Activated T-cell treated with anti-CD3 and anti-CD28 coated beads for 4 hours (primary cell): Measurements from ENCODE around the gene FAM163B.

Source experiments
- DNase-seq: peaks from one replicate; pipeline ENCODE4 v3.0.0-alpha.2; 2020

Gene FAM163B

GRCh38 chr9:133539991-133540697 lies 69.0 kb downstream of the FAM163B start:
- DNase-seq: no peak

GRCh38 chr9:133538851-133539833 lies 70.0 kb downstream of the FAM163B start:
- DNase-seq: no peak

GRCh38 chr9:133538176-133538575 lies 71.0 kb downstream of the FAM163B start:
- no peak for DNase-seq

DNA sequence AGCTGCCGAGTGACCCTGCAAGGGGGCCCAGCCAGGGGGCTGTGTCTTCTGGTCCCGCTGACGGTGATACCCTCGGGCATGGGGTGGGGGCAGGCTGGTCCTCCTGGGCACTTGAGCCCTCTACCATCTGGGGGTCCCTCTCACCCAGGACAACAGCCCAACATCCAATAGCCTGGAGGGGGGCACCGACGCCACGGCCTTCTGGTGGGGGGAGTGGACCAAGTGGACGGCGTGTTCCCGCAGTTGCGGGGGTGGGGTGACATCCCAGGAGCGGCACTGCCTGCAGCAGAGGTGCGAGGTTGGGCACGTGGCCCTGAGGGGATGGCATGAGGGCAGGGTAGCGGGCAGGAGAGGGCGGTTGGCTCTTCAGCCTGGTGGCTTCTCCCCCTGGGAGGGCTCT lies 71.9 kb downstream of the FAM163B start:
- DNase-seq: no peak

GRCh38 chr9:133536536-133536935 lies 72.7 kb downstream of the FAM163B start:
- DNase-seq: no peak

- DNase-seq: no peak
Observed at GRCh38 chr9:133536080-133536479, 73.1 kb downstream of the FAM163B start.

- no peak for DNase-seq
Observed at GRCh38 chr9:133535306-133535877, 73.8 kb downstream of the FAM163B start.

DNA sequence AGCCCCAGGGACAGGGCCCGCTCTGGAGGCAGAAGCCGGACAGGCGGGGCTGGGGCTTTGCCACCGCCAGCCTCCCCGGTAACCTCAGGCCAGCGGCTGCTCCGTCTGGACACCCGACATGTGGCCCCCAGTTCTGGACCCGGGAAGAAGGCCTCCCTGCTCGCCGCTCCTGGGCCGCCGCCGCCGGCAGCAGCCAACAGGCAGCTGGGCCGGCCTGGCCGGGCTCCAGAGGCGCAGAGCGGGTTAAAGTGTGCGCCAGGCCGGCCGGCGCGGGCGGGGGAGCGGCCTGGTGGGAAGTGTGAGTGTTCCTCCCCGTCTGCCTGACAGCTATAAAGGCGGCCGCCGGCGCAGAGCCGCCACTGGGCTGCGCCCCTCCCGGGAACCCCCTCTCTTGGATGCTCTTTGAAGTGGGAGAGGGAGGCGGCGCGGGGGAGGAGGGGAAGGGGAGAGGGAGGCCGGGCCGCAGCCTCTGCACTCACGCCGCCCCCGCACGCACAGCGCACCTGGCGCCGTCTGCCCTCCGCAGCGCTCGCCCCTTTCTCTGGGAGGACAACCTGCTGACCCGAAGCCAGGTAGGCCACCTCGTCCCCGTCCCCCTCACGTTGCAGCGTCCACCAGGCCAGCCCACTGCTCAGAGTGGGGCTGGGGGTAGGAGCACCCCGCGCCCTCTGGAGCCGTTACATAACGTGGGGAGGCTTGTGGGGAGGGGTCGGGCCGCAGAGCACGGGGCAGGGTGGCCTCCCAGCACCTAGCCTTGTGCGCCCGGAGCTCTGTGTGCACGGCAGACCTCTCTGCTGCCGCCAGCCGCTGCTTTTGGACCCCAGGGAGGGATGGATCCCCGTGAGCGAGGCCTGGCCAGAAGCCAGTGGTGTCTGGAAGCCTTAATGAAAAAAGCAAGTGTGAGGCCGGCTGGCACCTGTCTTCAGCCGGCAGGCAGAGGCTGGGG lies 74.6 kb downstream of the FAM163B start, which contains the start of gene ADAMTSL2:
Gene ADAMTSL2 (plus strand): TSS at position 359 of the 946 bp plus-strand sequence. CDS start 2,009 bp downstream, outside the sequence.
- DNase-seq: peak; percentile 63

DNA sequence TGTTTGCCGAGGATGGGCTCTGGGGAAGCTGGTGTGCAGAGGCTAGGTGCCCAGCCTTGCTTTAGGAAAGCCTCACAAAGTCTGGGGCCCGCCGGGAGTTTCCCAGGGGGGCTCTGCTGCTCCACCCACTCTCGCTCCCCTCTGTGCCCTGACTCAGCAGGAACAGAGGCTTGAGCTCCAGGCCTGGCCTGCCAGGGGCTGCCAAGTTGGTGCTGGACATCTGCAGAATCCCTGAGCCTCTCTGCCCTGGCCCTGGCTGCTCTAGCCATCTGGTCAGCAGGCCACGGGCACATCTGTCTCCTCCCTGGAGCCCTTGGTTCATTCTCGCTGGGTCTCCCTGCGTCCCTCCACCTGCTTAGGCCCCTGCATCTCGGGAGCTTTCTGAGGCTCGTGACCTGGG lies 75.3 kb downstream of the FAM163B start:
- no peak for DNase-seq

- peak; percentile 67 for DNase-seq
Observed at GRCh38 chr9:133532937-133533668, 76.1 kb downstream of the FAM163B start.

DNA sequence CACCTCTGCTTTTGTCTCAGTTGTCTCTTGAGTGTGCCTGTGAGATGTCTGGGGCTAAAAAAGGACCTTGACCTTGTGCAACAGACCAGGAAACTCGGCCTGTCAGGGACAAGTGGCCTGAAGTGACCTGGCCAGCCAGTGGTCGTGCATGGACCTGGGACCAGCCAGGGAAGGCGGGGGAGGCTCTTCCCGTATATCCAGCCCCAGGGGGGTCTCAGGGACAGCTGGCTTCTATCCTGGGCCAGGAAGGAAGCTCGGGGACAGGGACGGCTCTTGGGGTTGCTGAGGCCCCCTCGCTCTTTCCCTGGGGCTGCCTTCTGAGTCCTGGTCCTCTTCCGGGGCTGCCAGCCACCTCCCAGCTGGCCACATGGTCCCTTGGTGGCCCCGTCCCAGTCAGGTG lies 77.9 kb downstream of the FAM163B start:
- DNase-seq: no peak

GRCh38 chr9:133529874-133530273 lies 79.3 kb downstream of the FAM163B start:
- no peak for DNase-seq

DNA sequence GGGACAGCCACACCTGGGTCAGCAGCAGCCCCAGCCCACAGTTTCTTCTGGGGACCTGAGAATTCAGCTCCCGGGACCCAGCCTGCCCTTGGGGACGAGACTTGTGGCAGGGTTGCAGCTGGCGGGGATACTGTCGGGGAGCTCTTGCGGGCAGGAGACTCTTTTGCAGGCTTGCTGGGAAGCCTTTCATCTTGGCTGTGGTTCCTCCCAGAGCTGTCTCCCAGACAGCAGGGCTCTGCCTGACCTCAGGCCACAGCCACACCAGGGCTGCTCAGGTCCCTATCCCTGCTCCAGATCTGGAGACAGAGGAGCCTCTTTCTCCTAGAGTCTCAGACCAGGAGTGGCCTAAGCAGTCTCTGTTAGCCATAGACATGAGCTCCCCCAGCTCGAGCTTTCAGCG lies 79.7 kb downstream of the FAM163B start:
- no peak for DNase-seq

DNA sequence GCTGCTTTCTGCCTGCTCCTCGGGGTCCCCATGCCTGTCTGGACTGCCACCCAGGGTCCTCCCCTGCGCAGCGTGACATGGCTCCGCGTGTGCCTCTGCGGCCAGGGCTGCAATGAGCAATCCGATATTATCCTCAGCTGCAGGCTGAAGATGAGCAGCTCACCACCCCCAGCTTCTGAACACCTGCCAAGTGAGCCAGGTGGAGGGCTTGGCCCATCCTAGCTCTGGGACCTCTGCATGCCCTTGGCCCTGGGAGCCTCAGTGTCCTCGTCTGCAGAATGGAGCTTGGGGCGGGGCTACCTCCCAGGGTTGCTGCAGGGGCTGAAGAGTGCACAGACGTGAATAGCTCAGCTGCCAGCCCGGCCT lies 80.3 kb downstream of the FAM163B start:
- no peak for DNase-seq

- no peak for DNase-seq
Observed at GRCh38 chr9:133528001-133528875, 81.0 kb downstream of the FAM163B start.

GRCh38 chr9:133527444-133527920 lies 81.7 kb downstream of the FAM163B start:
- no peak for DNase-seq
